HUDEP-2 (cell line): ENCODE measurements around the gene AGAP1.

ENCODE experiments used
- DNase-seq, 76 experiments: peaks; one replicate each; lab custom pipeline; 2025; ENCODE audit not compliant: unreplicated experiment in 76 of 76; lab: John Stamatoyannopoulos, UW

Gene AGAP1

DNA sequence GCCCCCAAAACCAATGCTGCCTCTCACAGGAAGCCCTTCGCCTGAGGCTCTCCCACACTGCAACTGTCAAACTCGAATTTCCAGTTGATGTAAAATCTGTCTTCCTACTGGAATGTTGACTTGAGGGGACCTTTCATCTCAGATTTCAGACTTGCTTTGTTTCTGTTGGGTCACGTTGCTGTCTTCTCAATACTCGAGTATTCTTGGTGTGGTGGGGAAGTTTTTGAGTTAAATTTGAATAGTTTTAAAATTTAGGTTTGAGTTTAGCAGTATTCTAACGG lies 50.8 kb downstream of the AGAP1 start:
- DNase-seq = no peak

DNA sequence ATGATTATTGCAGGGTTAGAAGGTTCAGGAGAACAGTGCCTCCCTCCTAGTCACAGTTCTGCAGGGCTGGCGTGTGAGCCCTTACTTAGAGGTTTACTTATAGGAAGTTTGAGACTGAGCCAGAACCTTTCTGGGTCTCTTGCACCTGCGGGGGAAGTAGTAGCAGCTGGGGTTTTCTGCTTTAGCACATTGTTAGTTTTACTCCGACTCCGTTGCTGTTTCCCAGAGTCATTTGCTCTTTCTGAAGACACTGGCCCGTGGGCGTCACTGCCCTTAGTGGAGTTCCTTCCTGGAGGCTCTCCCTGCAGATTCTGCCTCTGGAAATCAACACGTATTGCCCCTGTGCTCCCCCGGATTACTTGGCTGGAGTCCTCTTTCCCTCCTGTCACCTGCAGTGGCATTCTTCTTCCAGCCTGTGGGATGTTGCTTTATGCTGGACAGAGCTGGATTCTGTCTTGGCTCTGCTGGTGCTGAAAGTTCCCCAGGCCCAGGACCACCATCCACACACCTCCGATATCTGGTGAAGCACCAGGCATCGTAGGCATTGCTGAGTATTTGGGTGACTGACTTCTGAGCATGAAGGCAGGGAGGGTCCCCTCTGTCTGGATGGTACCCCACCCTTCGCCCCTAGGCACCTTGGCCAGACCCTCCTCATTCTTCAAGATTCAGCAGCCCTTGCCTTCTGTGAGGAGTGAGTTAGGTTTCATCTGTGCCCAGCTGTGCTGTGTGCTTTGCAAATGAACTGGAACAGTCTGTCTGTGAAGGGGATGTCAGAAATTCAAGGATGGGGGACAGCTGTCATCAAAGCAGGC lies 51.7 kb downstream of the AGAP1 start:
- no peak for DNase-seq

DNA sequence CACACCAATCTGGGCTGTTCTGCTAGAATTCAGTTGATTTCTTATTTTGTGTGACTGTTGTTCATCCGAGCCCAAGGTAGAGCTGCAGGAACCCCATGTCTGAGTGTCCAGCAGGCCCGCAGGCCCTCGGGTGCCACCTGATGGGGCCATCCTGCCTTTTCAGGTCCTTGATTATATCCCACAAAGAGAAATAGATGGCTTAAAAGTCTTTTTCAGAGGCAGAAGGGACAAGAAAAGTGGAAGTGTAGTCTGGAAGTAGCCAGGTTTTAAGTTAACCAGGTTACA lies 52.2 kb downstream of the AGAP1 start:
- DNase-seq = no peak

DNA sequence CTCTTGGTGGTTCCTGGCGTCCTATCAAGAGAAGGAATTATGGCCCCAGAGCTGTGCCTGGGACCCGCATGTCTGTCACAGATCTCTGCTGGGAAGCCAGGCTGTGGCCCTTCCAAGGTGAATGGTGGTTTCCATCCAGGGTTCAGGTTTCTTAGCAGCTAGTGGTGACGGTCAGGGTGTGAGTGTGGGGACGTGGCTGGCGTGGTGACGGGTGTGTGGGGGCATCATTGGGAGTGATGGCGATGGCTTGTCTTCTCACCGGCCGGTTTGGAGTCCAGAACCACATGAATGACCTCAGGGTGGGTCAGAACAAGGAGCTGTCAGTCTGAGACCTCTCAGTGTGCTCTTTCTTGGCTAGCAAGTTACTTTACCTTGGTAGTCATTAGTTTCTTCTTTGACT lies 52.6 kb downstream of the AGAP1 start:
- no peak for DNase-seq

DNA sequence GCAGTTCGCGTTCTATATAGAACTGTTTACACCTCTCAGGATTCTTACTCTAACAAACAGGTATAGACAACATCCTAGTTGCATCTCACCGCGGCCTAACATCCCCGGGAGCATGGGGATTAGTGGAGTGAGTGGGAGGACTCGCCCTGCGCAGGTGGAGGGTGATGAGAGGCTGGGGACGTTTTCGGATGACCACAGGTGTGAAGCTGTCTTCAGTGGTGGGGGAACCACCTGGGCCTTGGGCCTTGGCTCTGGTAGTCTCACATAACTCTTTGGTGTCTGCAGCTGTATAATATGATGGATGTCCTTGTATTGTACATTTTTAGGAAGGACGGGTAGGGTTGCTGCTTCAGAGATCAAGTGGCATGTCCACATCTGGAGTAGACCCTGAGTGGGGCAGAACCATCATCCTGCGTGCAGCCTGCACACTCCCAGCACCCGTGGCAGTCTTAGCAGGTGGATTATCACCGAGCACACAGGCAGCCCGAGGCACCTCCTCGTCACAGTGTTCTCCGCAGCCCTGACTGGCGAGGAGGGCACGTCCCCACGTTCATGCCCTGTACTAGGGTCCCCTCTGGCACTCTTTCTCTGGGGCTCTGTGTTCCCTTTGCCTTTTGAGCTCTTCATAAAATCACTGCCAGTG lies 56.0 kb downstream of the AGAP1 start:
- no peak for DNase-seq

DNA sequence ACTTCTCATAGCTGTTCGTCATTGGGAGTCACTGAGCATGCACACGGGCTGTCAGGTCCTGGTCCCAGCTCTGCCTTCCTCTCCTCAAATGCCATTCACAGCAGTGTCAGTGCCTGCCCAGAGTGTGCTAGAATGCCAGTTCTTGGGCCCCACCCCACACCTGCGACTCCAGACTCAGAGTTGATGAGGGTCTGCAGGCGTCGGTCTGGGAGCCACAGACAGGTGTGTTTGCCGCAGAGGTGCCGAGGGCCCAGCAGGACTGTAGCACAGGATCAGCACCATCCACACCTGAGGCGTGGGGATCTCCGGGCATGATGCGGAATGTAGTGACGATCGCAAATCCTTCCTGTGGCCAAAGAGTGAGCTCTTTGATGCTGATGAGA lies 56.5 kb downstream of the AGAP1 start:
- DNase-seq = no peak

DNA sequence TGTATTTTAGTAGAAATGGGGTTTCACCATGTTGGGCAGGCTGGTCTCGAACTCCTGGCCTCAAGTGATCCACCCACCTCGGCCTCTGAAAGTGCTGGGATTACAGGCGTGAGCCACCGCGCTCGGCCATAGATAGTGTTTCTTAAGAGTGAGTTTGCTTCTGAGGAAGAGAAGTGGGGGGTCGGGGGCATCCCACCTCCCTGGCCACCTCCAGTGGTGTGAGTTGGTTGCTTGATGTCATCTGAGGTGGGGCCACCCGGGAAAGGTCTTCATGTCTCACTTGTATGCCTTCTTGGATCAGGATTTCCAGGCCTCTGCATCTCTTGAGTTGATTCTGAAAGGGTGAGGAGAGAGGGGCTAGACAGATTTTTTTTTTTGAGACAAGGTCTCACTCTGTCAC lies 57.1 kb downstream of the AGAP1 start:
- no peak for DNase-seq

DNA sequence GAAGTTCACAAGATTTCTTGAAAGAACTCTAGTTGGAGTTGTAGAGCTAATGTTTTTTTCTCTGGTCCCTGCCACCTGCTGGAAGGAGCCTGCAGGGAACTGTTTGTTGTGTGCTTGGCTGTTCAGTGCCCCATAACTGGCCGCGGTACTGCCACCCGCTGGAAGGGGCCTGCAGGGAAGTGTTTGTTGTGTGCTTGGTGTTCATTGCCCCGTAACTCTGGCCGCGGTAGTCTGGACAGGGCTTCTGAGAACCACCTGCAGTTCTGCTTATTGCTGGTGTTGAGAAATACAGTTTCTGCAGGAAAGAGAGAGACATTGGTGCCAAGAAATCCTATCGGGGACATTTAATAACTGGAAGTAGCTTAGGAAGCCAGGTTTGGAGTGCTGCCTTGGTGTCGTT lies 58.1 kb downstream of the AGAP1 start:
- peak in 59 of 76 experiments; percentile 3 to 62 (median 27) for DNase-seq

DNA sequence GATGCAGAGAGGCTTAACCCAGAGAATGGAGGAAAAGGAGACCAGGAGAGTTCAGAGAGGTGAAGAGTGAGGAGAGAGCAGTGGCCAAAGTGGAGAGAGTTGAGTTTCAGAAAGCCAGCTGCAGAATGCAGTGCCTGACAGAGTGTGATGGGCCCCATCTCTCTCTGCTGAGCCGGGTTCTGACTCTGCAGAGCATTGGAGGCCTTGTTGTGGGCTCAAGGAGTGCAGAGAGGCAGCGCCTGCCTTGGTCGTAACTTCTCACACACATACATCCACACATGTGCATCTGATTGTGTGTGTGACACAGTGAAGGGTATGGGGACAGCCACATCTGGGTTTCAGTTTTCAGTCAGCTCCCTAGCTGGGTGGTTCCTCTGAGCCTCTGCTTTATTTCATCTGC lies 58.8 kb downstream of the AGAP1 start:
- DNase-seq = no peak

DNA sequence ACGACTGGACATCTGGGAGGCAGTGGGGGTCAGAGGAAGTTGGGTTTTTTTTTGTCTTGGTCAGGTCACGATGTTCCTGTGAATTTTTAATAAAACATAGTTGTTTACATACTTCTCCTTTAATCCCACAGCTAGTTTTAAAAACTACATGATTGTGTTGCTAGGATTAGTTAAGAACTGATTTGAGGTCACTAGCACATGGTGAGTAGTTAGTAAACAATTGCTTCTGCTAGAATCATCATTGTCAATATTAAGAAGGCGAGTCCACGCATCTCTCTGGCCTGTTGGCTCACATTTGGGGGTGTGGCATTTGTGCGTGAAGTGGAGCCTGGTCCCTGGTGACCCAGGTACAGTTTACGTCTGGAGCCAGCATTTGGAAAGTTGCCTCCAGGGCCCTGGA lies 59.4 kb downstream of the AGAP1 start:
- DNase-seq = no peak

DNA sequence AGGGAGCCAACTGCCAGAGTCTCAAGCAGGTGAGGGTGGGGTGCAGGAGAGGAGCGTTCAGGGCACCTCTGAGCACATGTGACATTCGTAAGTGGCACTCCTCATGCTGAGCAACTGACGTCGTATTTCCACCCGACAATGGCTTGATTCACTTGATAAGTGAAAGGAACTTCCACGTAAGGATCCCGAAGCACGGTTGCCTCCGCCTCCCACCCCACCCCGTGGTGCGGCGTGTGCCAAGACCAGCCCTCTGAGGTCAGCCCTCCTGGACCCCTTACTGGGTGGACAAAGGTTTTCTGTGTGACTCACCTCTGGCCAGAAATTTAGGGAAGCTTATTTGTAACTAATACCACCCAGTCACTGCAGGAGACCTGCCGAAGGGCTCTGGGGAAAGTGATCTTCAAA lies 59.9 kb downstream of the AGAP1 start:
- DNase-seq = peak in 2 of 76 experiments; percentile 9 to 12

DNA sequence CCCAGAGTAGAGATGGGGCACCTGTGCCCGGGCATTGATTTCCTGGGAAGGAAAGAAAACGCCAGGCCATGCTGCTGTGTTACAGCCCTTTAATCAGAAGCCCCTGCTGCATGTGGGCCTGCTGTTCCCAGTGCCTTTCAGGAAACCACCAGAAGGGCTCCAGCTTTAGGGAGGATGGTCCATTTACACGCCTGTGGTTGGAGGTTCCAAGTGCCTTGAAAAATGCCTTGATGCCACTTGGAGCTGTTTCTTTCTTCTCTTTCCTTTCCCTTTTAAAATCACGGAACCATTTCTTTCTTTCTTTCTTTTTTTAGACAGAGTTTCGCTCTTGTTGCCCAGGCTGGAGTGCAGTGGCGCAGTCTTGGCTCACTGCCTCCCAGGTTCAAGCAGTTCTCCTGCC lies 60.5 kb downstream of the AGAP1 start:
- no peak for DNase-seq

DNA sequence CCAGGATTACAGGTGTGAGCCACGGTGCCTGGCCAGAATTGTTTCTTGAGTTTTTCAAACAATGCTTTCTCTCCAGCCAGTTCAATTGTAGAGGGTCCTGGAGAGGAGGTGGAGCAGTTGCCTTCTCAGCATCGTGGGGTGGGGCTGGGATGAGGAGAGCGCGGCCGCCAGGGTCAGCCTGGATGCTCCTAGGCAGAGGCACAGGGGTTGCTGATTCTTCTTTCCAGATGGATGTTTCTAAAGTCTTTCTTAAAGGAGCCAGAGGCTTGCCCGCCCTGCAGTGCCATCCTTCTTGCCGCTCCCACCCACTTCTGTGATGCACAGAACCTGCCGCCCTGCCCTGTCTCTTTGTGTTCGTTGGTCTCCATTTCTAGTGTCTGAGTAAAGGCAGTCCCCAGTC lies 61.1 kb downstream of the AGAP1 start:
- DNase-seq = no peak

DNA sequence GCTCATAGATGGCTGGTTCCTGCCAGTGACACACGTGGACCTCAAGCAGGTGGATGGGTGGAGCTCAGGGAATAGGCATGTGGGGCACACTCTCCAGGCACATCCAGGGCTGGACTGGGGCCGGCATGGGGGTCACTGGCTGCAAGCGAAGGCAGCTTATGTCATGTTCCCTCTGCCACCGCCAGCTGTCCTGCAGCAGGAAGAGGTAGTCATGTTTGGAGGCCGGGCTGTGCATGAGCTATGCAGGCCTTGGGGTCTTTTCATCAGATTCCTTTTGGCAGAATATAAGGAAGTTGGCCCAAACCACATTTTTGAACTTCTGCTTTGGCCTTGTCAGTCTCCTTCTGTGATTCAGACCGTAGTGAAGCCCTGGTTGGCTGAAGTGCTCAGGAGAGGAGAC lies 61.5 kb downstream of the AGAP1 start:
- no peak for DNase-seq

DNA sequence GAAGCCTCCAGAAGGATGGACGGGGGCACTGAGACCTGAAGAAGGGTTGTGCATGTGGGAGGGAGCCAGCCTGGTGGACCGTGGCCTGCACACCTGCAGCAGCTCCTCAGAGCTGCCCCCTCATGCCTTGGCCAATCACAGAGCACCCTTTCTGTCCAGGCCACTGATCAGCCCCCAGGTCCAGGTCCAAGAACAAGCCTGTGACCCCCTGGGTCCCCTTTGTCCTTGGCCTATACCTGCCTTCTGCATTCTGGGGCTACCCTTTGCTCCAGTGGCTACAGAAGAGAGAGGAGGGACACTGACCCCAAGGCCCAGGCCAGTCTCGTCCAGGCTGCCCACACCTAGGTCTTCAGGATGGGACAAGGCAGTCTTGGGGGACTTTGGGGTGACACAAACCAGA lies 62.2 kb downstream of the AGAP1 start:
- no peak for DNase-seq

DNA sequence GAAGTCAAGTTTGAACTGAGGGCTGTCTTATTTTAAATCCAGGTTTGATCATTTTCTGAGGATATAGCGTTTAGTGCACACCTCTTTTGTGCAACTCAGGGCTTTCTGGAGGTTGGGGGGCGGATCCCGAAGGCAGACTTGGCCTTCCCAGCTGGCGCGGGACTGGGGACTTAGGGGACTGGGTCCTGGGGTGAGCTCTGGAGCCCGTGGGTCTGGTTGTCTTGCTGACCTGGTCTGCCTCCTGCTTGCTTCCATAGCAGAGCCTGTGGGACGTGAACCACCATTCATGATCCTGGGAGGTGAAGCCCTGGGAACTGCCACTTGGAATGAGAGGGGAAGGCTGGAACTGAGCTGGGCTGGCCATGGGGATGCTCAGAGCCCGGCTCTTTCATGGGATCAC lies 63.1 kb downstream of the AGAP1 start:
- no peak for DNase-seq

DNA sequence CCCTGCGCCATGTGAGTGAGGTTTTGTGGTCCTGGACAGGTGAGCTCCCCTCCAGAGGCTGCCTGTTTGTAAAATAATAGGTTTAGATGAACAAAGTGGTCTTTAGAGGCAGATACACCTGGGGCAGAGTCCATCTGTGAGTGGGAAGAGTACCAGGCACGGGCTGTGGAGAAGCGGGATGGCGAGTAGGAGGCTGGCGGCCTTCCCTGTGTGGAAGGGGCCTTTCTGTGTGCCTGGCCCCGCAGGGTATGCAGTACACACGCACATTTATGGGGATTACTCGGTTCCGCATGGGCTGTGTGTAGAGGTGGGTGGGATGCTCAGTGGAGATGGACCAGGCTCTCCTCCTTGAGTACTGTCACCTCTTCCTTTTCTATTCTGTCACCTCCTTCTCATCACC lies 64.1 kb downstream of the AGAP1 start:
- DNase-seq = no peak

DNA sequence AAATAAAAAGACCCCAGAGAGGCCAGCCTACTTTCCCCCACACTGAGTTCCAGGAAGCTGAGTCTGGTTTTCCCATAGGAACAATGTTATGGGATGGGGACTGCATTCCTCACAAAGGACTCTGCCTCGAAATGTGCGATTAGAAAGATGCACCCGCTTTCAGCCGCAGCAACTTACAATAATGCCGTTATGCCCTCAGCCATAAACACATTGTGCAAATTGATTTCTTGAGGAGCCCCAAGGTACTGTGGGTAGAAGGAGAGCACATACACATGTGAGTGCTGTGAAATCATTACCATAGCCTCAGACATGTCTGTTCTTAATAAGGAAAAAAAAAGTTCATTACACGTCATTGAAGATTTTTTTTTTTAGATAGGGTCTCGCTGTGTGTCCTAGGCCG lies 64.7 kb downstream of the AGAP1 start:
- DNase-seq = no peak

DNA sequence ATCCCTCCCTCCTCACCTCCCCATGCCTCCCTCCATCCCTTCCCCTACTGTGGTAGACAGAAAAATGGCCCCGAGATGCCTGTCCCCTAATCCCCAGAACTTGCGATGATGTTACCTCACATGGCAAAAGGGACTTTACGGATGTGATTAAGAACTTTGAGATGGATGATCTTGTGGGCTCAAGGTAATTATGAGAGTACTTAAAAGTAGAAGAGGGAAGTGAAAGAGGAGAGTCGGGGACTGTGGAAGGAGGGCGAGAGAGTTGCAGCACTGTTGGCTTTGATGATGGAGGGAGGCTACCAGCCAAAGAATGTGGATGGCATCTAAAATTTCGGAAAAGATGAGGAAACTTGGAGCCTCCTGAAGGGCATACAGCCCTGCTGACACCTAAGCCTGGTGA lies 66.5 kb downstream of the AGAP1 start:
- no peak for DNase-seq

DNA sequence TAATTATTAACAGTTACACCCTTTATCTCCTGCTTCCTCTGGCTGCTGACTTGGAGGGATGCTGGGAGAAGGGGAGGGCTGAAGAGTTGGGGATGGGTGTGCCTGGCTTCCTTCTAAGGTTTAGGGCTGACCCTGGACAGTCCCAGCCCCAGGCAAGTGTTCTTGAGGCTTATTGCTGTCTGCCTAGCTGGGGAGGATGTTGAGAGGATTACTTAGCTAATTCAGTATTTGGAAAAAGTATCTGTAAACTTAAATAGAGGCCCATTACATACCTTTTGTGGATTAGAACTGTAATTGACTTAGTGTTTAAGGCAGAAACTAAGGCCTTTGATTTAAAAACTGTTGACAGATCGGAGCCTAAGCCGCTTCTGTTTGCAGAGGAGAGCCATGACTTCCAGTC lies 67.6 kb downstream of the AGAP1 start:
- DNase-seq = no peak

DNA sequence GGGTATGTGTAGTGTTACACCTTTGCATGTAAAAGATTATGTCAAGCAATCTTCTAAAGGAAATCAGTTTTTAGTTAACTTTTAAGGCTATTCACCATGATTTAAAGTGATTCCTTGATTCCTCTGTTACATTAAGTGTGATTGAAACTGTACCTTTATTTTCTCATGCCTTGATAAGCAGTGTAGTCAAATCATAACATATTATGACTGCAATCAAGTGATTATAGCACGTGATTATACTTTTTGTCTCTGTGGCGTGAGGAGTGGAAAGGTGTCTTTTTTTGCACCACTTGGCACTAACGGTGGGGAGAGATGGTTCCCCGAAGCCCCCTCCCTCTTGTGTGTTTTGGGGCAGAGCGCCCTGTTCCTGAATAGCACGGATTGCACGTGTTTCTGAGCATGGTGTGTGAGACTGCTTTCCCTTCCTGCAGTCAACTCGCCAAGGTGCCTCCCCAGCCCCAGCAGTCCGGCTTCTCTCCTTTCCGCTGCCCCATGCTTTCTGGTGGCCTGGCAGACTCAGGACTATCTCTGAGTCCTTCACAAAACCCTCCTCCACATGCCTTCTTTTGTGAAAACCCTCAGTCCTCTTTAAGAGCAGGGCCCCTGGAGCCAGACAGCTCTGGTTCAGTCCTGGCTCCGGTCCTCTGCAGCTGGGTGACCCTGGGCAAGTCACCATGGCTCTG lies 68.4 kb downstream of the AGAP1 start:
- no peak for DNase-seq
